Neural cell (in vitro differentiated cells): ENCODE measurements around the gene CACNA1F. TPM values are rescaled to one million over a fixed set of nuclear protein-coding genes. Genes with fewer than 3 reads are reported as not detected.

Experiments used
- H2AFZ ChIP-seq: fragments of 200-600, 300-800 bp; sonication (generic), shearing (Covaris generic); 2 replicates; pipeline ENCODE4 v1.6.0; 2014; ENCODE audit warnings: low read depth, mild to moderate bottlenecking, antibody characterized with exemption, low read length, moderate library complexity
- H3F3A ChIP-seq: fragments of 200-600 bp; shearing (Covaris generic); 2 replicates; pipeline ENCODE4 v1.6.1; 2016; ENCODE audit warnings: mild to moderate bottlenecking, moderate library complexity, mixed read lengths, antibody characterized with exemption, low read length; ENCODE audit not compliant: insufficient read depth, poor library complexity, severe bottlenecking
- H3K27ac ChIP-seq: fragments of 200-600, 300-800 bp; sonication (generic), shearing (Covaris generic); 2 replicates; pipeline ENCODE4 v1.5.1; 2014; ENCODE audit warnings: mild to moderate bottlenecking, low read length, moderate library complexity
- H3K27me3 ChIP-seq: fragments of 300-800, 200-600 bp; sonication (generic), shearing (Covaris generic); 2 replicates; pipeline ENCODE4 v1.6.0; 2014; ENCODE audit warnings: mild to moderate bottlenecking, low read depth, low read length, moderate library complexity; ENCODE audit not compliant: insufficient read depth
- H3K36me3 ChIP-seq: fragments of 300-800, 200-600 bp; sonication (generic), shearing (Covaris generic); 2 replicates; pipeline ENCODE4 v1.5.1; 2014; ENCODE audit warnings: mild to moderate bottlenecking, antibody characterized with exemption, low read length, moderate library complexity; ENCODE audit not compliant: insufficient read depth
- H3K4me2 ChIP-seq: fragments of 300-800, 200-600 bp; sonication (generic), shearing (Covaris generic); 2 replicates; pipeline ENCODE4 v1.6.0; 2014; ENCODE audit warnings: mild to moderate bottlenecking, low read length
- H3K4me3 ChIP-seq: fragments of 300-800, 200-600 bp; sonication (generic), shearing (Covaris generic); 2 replicates; pipeline ENCODE4 v1.5.1; 2014; ENCODE audit warnings: mild to moderate bottlenecking, low read length, moderate library complexity
- H3K79me2 ChIP-seq: fragments of 200-600 bp; shearing (Covaris generic); replicated peaks from 2 replicates; pipeline ENCODE4 v1.6.0; 2014; ENCODE audit warnings: mild to moderate bottlenecking, low read length, moderate library complexity; ENCODE audit not compliant: insufficient read depth
- H3K9ac ChIP-seq: fragments of 300-800, 200-600 bp; sonication (generic), shearing (Covaris generic); 2 replicates; pipeline ENCODE4 v1.6.1; 2016; ENCODE audit warnings: mild to moderate bottlenecking, low read length, mixed read lengths
- H3K9me2 ChIP-seq: fragments of 200-600 bp; shearing (Covaris generic); 2 replicates; pipeline ENCODE4 v1.6.1; 2016; ENCODE audit warnings: mild to moderate bottlenecking, low read length, mixed read lengths; ENCODE audit not compliant: insufficient read depth
- H3K9me3 ChIP-seq: fragments of 200-600, 300-800 bp; sonication (generic), shearing (Covaris generic); 2 replicates; pipeline ENCODE4 v1.6.1; 2016; ENCODE audit warnings: mild to moderate bottlenecking, mixed run types, low read length, moderate library complexity, mixed read lengths
- H4K20me1 ChIP-seq: fragments of 200-600 bp; shearing (Covaris generic); 2 replicates; pipeline ENCODE4 v1.6.1; 2016; ENCODE audit warnings: mild to moderate bottlenecking, mixed run types; ENCODE audit not compliant: insufficient read depth
- EP300 ChIP-seq: fragments of 450-650 bp; conservative IDR thresholded peaks from 2 replicates; pipeline ENCODE4 v1.6.1; 2014; ENCODE audit warnings: antibody characterized with exemption, mild to moderate bottlenecking, moderate library complexity; ENCODE audit not compliant: poor library complexity, severe bottlenecking
- EZH2 ChIP-seq: fragments of 200-600, 300-800 bp; shearing (Covaris generic), sonication (generic); IDR thresholded peaks from 2 replicates; pipeline ENCODE4 v1.6.1; 2014; ENCODE audit warnings: antibody characterized with exemption, low read length, borderline replicate concordance, mild to moderate bottlenecking; ENCODE audit not compliant: insufficient read depth, poor library complexity, severe bottlenecking
- MXI1 ChIP-seq: fragments of 450-650 bp; conservative IDR thresholded peaks from 2 replicates; pipeline ENCODE4 v1.6.1; 2014; ENCODE audit warnings: antibody characterized with exemption, mild to moderate bottlenecking; ENCODE audit not compliant: poor library complexity, severe bottlenecking
- POLR2AphosphoS5 ChIP-seq: IDR thresholded peaks from 2 replicates; pipeline ENCODE4 v1.6.1; 2012
- RAD21 ChIP-seq: fragments of 450-650 bp; conservative IDR thresholded peaks from 2 replicates; pipeline ENCODE4 v1.6.1; 2014; ENCODE audit warnings: antibody characterized with exemption, mild to moderate bottlenecking, moderate library complexity
- SMC3 ChIP-seq: fragments of 450-650 bp; conservative IDR thresholded peaks from 2 replicates; pipeline ENCODE4 v1.6.1; 2014; ENCODE audit warnings: antibody characterized with exemption, mild to moderate bottlenecking, moderate library complexity; ENCODE audit not compliant: poor library complexity
- TAF1 ChIP-seq: IDR thresholded peaks from 2 replicates; pipeline ENCODE4 v1.6.1; 2012; ENCODE audit warnings: low read depth
- polyA plus RNA-seq: library from polyadenylated mRNA; depleted of rRNA; stranded (reverse); fragments of >200 nt; gene quantifications from 2 replicates; pipeline ENCODE4 v1.2.3, GENCODE V29; 2014
- TF ChIP-seq, protein P1 (sequence below): fragments of 450-650 bp; IDR thresholded peaks from 2 replicates; pipeline ENCODE4 v1.5.1; 2014; ENCODE audit warnings: antibody characterized with exemption, mild to moderate bottlenecking, moderate library complexity; ENCODE audit not compliant: poor library complexity, severe bottlenecking
- TF ChIP-seq, protein P2 (sequence below): IDR thresholded peaks from 2 replicates; pipeline ENCODE4 v1.6.1; 2012; ENCODE audit warnings: borderline replicate concordance

Gene CACNA1F
- polyA plus RNA-seq, 1 donor from 2014 or later, result not detected

- TF ChIP-seq, protein P1, sequence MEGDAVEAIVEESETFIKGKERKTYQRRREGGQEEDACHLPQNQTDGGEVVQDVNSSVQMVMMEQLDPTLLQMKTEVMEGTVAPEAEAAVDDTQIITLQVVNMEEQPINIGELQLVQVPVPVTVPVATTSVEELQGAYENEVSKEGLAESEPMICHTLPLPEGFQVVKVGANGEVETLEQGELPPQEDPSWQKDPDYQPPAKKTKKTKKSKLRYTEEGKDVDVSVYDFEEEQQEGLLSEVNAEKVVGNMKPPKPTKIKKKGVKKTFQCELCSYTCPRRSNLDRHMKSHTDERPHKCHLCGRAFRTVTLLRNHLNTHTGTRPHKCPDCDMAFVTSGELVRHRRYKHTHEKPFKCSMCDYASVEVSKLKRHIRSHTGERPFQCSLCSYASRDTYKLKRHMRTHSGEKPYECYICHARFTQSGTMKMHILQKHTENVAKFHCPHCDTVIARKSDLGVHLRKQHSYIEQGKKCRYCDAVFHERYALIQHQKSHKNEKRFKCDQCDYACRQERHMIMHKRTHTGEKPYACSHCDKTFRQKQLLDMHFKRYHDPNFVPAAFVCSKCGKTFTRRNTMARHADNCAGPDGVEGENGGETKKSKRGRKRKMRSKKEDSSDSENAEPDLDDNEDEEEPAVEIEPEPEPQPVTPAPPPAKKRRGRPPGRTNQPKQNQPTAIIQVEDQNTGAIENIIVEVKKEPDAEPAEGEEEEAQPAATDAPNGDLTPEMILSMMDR, result no peak
- TF ChIP-seq POLR2AphosphoS5, result no peak
- no peak for TF ChIP-seq MXI1
- TF ChIP-seq RAD21, result no peak
- no peak for TF ChIP-seq TAF1
Observed at GRCh38 chrX:49171752-49172279, 61.3 kb downstream of the CACNA1F start, which contains the start of gene PLP2 (continued).

DNA sequence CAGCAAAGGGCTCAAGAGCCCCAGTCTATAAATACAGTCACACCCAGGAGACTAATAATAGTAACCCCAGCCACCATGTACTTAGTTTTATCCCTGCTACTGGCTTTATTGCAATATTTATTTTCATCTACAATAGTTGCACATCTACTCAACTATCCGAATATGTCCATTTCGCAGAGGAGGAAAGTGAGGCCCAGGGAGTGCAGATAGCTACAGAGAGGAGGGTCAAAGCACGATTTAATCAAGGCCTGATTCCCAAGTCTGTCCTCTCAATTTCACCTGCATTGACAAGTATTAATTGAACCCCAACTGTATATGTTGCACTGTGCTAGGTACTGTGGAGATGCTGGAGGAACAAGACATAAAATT is 65.4 kb downstream of the CACNA1F start:
- no peaks in the 10 kb centered on the region for H3K36me3 ChIP-seq
- H3K27ac ChIP-seq, result no peak overlapping the region
- no peaks in the 10 kb centered on the region for H3K9me3 ChIP-seq
- no peak overlapping the region for H2AFZ ChIP-seq
- no peak overlapping the region for H3K4me3 ChIP-seq
- no peaks in the 10 kb centered on the region for H4K20me1 ChIP-seq
- H3K27me3 ChIP-seq, result peaks cover 15% of the 10 kb centered on the region
- no peaks in the 10 kb centered on the region for H3K79me2 ChIP-seq
- TF ChIP-seq TAF1 (no peak), EP300 (no peak), RAD21 (no peak), SMC3 (no peak), EZH2 (no peak), POLR2AphosphoS5 (no peak), MXI1 (no peak)
- TF ChIP-seq, protein P1, result no peak
- TF ChIP-seq, protein P2, sequence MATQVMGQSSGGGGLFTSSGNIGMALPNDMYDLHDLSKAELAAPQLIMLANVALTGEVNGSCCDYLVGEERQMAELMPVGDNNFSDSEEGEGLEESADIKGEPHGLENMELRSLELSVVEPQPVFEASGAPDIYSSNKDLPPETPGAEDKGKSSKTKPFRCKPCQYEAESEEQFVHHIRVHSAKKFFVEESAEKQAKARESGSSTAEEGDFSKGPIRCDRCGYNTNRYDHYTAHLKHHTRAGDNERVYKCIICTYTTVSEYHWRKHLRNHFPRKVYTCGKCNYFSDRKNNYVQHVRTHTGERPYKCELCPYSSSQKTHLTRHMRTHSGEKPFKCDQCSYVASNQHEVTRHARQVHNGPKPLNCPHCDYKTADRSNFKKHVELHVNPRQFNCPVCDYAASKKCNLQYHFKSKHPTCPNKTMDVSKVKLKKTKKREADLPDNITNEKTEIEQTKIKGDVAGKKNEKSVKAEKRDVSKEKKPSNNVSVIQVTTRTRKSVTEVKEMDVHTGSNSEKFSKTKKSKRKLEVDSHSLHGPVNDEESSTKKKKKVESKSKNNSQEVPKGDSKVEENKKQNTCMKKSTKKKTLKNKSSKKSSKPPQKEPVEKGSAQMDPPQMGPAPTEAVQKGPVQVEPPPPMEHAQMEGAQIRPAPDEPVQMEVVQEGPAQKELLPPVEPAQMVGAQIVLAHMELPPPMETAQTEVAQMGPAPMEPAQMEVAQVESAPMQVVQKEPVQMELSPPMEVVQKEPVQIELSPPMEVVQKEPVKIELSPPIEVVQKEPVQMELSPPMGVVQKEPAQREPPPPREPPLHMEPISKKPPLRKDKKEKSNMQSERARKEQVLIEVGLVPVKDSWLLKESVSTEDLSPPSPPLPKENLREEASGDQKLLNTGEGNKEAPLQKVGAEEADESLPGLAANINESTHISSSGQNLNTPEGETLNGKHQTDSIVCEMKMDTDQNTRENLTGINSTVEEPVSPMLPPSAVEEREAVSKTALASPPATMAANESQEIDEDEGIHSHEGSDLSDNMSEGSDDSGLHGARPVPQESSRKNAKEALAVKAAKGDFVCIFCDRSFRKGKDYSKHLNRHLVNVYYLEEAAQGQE, result no peak
- no peaks in the 10 kb centered on the region for H3K9me2 ChIP-seq
- no peak overlapping the region for H3K9ac ChIP-seq
- H3F3A ChIP-seq, result no peaks in the 10 kb centered on the region
- no peak overlapping the region for H3K4me2 ChIP-seq
